ENCODE data around the gene SLC38A5. TPM values are rescaled to one million over a fixed set of nuclear protein-coding genes. Genes with fewer than 3 reads are reported as not detected.
A peak's percentile ranks its signal among the peaks of the same experiment; 100 is the strongest.

The SLC38A5 gene
- total RNA-seq, 1 donor from 2014 or later, result 36.0 TPM

- Histone ChIP-seq H3K4me3 (ENCODE audit: insufficient read depth, low read depth, low read length) (no peak overlapping the region), H3K4me2 (ENCODE audit: low read length) (peak overlapping the region; percentile 78), H2AFZ (ENCODE audit: low read depth, low read length) (no peak overlapping the region), H3K27me3 (ENCODE audit: insufficient read depth, low read length) (no peaks in the 10 kb centered on the region), H3K4me1 (ENCODE audit: insufficient read depth, low read length) (peaks cover 19% of the 10 kb centered on the region), H3K9me3 (ENCODE audit: insufficient read depth, low read depth, low read length) (no peaks in the 10 kb centered on the region), H4K20me1 (ENCODE audit: insufficient read depth, low read length) (no peaks in the 10 kb centered on the region), H3K9ac (ENCODE audit: low read length) (peak overlapping the region; percentile 76), H3K27ac (ENCODE audit: low read depth, low read length) (no peak overlapping the region), H3K36me3 (ENCODE audit: insufficient read depth, low read length) (no peaks in the 10 kb centered on the region), H3K79me2 (ENCODE audit: insufficient read depth, low read length) (no peaks in the 10 kb centered on the region)
- DNase-seq (ENCODE audit: low read depth) (no peak), FAIRE-seq (no peak)
- Mint-ChIP-seq H3K36me3 (ENCODE audit: low read depth, unreplicated experiment) (peaks cover 2% of the 10 kb centered on the region), H3K9me3 (ENCODE audit: unreplicated experiment) (peaks cover 2% of the 10 kb centered on the region), H3K4me1 (ENCODE audit: low read depth, unreplicated experiment) (peaks cover 25% of the 10 kb centered on the region), H3K27me3 (ENCODE audit: low read depth, unreplicated experiment) (no peaks in the 10 kb centered on the region), H3K27ac (ENCODE audit: unreplicated experiment) (no peak overlapping the region), H3K4me3 (ENCODE audit: unreplicated experiment) (peak overlapping the region; percentile 81)
- TF ChIP-seq, protein P1, sequence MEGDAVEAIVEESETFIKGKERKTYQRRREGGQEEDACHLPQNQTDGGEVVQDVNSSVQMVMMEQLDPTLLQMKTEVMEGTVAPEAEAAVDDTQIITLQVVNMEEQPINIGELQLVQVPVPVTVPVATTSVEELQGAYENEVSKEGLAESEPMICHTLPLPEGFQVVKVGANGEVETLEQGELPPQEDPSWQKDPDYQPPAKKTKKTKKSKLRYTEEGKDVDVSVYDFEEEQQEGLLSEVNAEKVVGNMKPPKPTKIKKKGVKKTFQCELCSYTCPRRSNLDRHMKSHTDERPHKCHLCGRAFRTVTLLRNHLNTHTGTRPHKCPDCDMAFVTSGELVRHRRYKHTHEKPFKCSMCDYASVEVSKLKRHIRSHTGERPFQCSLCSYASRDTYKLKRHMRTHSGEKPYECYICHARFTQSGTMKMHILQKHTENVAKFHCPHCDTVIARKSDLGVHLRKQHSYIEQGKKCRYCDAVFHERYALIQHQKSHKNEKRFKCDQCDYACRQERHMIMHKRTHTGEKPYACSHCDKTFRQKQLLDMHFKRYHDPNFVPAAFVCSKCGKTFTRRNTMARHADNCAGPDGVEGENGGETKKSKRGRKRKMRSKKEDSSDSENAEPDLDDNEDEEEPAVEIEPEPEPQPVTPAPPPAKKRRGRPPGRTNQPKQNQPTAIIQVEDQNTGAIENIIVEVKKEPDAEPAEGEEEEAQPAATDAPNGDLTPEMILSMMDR (IDR thresholded peaks at IDR 0.05; ENCODE audit: insufficient read depth, low read depth, low read length), result no peak
- TF ChIP-seq EZH2 (IDR thresholded peaks at IDR 0.05; ENCODE audit: insufficient read depth, low read length), result no peak
Observed at GRCh38 chrX:48468693-48469691, 1.1 kb downstream of the SLC38A5 start.

- H3K9ac ChIP-seq (ENCODE audit: low read length), result peak overlapping the region; percentile 76
- Mint-ChIP-seq H3K4me3 (ENCODE audit: unreplicated experiment) (peak overlapping the region; percentile 81), H3K27me3 (ENCODE audit: low read depth, unreplicated experiment) (no peaks in the 10 kb centered on the region), H3K9me3 (ENCODE audit: unreplicated experiment) (peaks cover 3% of the 10 kb centered on the region), H3K36me3 (ENCODE audit: low read depth, unreplicated experiment) (peaks cover 3% of the 10 kb centered on the region), H3K4me1 (ENCODE audit: low read depth, unreplicated experiment) (peaks cover 26% of the 10 kb centered on the region), H3K27ac (ENCODE audit: unreplicated experiment) (no peak overlapping the region)
- H3K4me3 ChIP-seq (ENCODE audit: insufficient read depth, low read depth, low read length), result no peak overlapping the region
- H3K4me2 ChIP-seq (ENCODE audit: low read length), result peak overlapping the region; percentile 78
- no peak for FAIRE-seq
- no peak overlapping the region for H3K27ac ChIP-seq (ENCODE audit: low read depth, low read length)
- no peaks in the 10 kb centered on the region for H4K20me1 ChIP-seq (ENCODE audit: insufficient read depth, low read length)
- H2AFZ ChIP-seq (ENCODE audit: low read depth, low read length), result peak overlapping the region; percentile 4
- no peaks in the 10 kb centered on the region for H3K36me3 ChIP-seq (ENCODE audit: insufficient read depth, low read length)
- H3K4me1 ChIP-seq (ENCODE audit: insufficient read depth, low read length), result peaks cover 19% of the 10 kb centered on the region
- H3K27me3 ChIP-seq (ENCODE audit: insufficient read depth, low read length), result no peaks in the 10 kb centered on the region
- no peaks in the 10 kb centered on the region for H3K9me3 ChIP-seq (ENCODE audit: insufficient read depth, low read depth, low read length)
- DNase-seq (ENCODE audit: low read depth), result no peak
- H3K79me2 ChIP-seq (ENCODE audit: insufficient read depth, low read length), result no peaks in the 10 kb centered on the region
- no peak for TF ChIP-seq EZH2 (IDR thresholded peaks at IDR 0.05; ENCODE audit: insufficient read depth, low read length)
- TF ChIP-seq, protein P1 (IDR thresholded peaks at IDR 0.05; ENCODE audit: insufficient read depth, low read depth, low read length), result no peak
Observed at GRCh38 chrX:48468247-48468671, 1.8 kb downstream of the SLC38A5 start.
